Gastroesophageal sphincter (tissue), 3 donors: ENCODE results near the gene SYT7.

Experiments
- EP300 ChIP-seq: sonication (generic); formaldehyde crosslinking; IDR thresholded peaks from one replicate; pipeline ENCODE4 v1.6.1; 2017; ENCODE audit warnings: antibody characterized with exemption, mild to moderate bottlenecking
- POLR2A ChIP-seq, 2 donors: fragments of 450-650 bp; IDR thresholded peaks; one replicate each; pipeline ENCODE4 v1.6.1; 2017; ENCODE audit warnings: antibody characterized with exemption in 2 of 2, mild to moderate bottlenecking in 2 of 2, moderate library complexity in 1 of 2
- TF ChIP-seq, protein P1 (sequence below), 4 experiments: fragments of 200-600 bp in 2 of 4; fragments of 450-650 bp in 2 of 4; sonication (generic) in 1 of 4; IDR thresholded peaks; one replicate each; pipeline ENCODE4 v1.5.1; 2017 to 2019; ENCODE audit warnings: antibody characterized with exemption in 4 of 4, mild to moderate bottlenecking in 2 of 4, moderate library complexity in 2 of 4

DNA sequence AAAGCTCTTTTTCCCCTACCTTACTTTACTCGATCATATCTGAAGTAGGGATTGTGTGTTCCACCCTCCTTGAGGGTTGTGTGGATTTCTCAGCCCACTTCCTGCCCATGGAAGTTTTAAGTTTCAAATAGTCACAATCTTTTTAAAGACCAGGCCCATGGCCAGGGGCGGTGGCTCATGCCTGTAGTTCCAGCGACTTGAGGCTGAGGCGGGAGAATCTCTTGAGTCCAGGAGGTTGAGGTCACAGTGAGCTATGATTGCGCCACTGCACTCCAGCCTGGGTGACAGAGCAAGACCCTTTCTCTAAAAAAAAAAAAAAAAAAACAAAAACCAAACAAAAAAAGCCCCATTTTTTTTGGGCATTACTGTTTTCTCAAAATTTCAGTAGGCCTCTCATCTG lies 108.6 kb downstream of the SYT7 start:
- TF ChIP-seq, protein P1, sequence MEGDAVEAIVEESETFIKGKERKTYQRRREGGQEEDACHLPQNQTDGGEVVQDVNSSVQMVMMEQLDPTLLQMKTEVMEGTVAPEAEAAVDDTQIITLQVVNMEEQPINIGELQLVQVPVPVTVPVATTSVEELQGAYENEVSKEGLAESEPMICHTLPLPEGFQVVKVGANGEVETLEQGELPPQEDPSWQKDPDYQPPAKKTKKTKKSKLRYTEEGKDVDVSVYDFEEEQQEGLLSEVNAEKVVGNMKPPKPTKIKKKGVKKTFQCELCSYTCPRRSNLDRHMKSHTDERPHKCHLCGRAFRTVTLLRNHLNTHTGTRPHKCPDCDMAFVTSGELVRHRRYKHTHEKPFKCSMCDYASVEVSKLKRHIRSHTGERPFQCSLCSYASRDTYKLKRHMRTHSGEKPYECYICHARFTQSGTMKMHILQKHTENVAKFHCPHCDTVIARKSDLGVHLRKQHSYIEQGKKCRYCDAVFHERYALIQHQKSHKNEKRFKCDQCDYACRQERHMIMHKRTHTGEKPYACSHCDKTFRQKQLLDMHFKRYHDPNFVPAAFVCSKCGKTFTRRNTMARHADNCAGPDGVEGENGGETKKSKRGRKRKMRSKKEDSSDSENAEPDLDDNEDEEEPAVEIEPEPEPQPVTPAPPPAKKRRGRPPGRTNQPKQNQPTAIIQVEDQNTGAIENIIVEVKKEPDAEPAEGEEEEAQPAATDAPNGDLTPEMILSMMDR (IDR thresholded peaks at IDR 0.05): no peak
- TF ChIP-seq POLR2A (IDR thresholded peaks at IDR 0.05) (no peak), EP300 (no peak)
